GM19455 (cell line): ENCODE data around the gene RPS24.
"Not testable (repeated sequence)": the region's sequence is repeated elsewhere in the genome, so short reads cannot be mapped to it uniquely, and the experiment has no call there.

Experiments used
- ATAC-seq: cut with Tn5 transposase; IDR thresholded peaks from one replicate; pipeline ENCODE4 v1.9.1; 2021; ENCODE audit not compliant: unreplicated experiment

The RPS24 gene

DNA sequence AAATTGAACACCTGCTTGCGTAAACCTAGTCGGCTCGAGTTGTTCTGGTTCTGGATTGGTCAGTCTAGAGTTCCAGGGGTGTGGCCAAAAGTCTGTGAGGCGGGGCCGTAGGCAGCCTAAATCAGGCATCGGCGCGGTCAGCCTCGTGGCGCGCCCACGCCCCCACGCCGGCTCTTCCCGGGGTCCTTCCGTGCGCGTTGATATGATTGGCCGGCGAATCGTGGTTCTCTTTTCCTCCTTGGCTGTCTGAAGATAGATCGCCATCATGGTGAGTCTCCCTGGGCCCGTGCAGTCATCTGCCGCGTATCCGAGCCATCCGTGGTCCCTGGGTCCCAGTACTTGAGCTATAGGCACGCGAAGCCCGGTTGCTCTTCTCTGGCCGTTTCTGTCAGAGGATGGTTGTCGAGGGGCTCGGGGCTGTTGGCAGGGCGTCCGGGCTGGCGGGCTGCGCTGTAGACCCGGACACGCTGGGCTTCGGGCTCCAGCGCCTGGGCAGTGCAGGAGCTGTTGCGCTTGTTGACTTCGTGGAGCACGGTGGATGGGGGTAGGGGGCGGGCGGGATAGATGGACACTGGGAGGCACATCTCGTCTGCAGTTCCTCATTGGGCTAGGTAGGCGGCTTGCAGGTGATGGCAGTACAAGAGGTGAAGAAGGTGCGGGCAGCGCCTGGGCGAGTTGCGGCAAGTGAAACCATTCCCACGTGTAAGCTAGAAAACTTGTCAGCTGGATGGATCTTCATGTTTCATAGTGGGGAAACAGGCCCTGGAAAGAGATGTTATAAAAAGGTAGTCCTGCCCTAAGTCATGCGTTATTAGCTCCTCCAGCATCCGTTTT is at the start of gene RPS24:
Gene RPS24 (plus strand): TSS at position 227 of the 834 bp plus-strand sequence. CDS start 39 bp downstream, at position 266.
- ATAC-seq: peak; percentile 82

DNA sequence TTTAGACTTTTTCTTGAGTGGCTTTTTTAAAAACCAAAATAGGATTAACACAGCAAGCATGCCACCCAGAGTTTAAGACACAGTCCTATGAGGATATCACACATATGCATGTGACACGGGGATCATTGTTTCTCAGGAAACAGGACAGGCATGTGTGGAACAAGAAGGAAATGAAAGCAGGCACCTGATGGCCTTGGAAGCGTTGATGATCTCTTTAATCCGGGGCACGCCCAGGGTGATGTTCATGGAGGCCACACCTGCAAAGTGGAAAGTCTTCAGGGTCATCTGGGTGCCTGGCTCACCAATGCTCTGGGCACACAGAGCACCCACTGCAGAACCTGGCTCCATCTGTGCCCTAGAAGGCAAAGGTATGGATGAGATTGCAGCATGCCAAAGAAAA is 48.7 kb upstream of the RPS24 start:
- no peak for ATAC-seq

- ATAC-seq: no peak
Measured at GRCh38 chr10:77987671-77988255, 45.9 kb upstream of the RPS24 start.

- no peak for ATAC-seq
Measured at GRCh38 chr10:77989081-77989724, 44.5 kb upstream of the RPS24 start.

- ATAC-seq: no peak
Measured at GRCh38 chr10:77993620-77994019, 40.0 kb upstream of the RPS24 start.

DNA sequence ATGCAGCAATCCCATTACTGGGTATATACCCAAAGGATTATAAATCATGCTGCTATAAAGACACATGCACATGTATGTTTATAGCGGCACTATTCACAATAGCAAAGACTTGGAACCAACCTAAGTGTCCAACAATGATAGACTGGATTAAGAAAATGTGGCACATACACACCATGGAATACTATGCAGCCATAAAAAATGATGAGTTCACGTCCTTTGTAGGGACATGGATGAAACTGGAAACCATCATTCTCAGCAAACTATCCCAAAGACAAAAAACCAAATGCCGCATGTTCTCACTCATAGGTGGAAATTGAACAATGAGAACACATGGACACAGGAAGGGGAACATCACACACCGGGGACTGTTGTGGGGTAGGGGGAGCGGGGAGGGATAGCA is 34.9 kb upstream of the RPS24 start:
- not testable (repeated sequence) for ATAC-seq

DNA sequence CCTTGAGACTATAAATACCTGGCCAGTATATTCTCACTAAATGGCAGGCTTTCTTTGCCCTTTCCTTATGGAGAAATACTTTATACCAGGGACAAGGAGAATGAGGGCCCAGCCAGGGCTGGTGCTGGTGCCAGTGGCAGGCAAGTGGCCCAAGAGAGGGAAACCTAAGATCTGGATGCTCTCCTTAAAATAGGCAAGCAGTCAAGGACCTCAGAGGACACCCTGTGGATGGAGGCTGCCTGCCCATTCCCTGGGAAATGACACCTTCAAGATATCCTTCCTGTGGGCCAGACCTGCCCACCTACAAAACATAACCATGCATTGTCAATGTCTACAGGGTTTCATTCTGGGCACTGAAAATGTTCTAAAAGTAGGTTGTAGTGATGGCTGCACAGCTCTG is 33.5 kb upstream of the RPS24 start:
- no peak for ATAC-seq

- no peak for ATAC-seq
Measured at GRCh38 chr10:78000956-78001472, 32.6 kb upstream of the RPS24 start.

DNA sequence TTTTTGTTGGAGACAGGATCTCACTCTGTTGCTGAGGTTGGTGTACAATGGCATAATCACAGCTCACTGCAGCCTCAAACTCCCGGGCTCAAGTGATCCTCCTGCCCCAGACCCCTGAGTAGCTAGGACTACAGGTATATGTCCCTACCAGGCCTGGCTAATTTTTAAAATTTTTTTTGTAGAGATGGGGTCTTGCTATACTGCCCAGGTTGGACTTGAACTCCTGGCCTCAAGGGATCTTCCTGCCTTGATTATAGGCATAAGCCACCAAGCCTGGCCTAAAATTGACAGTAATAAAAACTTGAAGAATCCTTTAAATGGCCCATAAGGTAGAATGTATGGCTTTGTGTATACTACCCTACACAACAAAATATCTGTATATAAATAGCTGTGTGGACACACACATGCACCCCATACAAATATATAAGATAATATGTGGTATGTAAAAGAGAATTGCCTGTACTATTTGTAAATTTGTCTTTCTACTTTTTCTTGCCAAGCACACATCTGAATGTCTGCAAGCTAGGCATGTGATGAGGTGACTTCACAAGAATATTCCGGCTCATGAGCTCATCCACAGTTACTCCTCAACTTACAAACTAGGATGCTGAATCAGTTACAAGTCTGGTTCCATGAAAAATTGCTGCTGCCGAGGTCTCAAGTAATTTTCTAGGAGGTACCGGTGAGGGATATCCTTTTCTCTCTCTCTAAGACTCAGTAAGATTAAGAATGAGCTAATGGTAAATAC is 30.9 kb upstream of the RPS24 start:
- no peak for ATAC-seq

- no peak for ATAC-seq
Measured at GRCh38 chr10:78004215-78005026, 29.2 kb upstream of the RPS24 start.

DNA sequence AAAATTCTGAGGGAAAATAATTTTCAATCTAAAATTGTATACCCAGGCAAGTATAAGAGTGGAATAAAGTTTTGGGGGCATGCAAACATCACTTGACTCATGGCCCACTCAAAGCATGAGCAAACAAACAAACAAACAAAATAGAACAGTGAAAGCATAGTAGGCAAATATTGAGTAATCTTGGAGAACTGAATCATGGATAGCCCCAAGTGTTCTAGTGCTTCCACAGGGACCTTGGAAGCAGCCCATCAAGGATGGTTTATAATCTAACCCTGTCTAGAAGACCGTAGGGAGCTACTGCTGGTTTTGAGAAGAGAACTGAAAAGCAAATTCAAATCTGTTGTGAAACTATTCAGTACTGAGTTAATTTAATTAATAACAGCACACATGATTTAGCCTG is 26.5 kb upstream of the RPS24 start:
- ATAC-seq: no peak

- ATAC-seq: no peak
Measured at GRCh38 chr10:78009662-78010061, 24.0 kb upstream of the RPS24 start.

DNA sequence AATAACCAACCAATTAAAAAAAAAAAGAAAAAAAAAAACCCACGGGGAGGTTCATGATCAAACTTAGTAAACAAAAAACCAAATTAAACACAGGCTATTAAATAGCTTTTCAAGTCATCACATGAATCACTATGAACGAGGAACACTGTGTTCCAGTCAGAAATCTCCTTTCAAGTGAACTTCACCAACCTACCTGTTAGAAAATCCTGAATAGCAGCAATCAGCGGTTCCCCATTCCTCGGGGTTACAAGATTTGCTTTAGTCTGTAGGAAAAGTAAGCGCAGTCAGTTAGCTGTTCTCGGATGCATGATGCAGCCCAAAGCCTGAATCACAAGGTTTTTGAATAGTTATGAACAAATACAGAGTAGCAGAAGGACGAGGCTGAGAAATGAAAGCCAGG is 23.4 kb upstream of the RPS24 start:
- no peak for ATAC-seq

GRCh38 chr10:78011065-78011464 is 22.6 kb upstream of the RPS24 start:
- ATAC-seq: no peak

DNA sequence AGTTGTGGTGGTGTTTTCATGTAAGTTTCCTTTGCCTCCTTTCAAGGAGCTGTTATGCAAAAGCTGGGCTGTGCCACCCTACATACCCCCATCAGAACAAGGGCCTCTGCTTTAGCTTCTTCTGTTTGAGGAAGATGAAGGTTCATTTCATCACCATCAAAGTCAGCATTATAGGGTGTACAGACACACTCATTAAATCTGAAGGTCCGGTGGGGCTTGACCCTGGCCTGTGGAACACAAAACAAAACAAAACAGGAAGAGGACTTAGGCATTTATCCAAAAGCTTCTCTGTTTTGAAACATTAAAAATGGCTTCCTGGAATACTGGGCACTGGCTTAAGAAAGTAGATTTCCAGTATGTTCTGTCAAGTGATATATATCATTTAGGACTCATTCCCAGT is 20.1 kb upstream of the RPS24 start:
- no peak for ATAC-seq

GRCh38 chr10:78015546-78015945 is 18.1 kb upstream of the RPS24 start:
- ATAC-seq: no peak

DNA sequence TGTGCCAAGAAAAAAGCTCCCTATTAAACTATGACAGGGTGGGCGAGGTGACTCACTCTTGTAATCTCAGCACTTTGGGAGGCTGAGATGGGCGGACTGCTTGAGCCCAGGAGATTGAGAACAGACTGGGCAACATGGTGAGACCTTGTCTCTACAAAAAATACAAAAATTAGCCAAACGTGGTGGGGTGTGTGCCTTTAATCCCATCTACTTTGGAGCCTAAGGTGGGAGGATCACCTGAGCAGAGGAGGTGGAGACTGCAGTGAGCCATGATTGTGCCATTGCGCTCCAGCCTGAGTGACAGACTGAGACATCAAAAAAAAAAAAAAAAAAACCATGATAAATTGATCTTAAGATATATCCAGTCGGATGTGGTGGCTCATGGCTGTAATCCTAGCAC is 15.8 kb upstream of the RPS24 start:
- no peak for ATAC-seq

GRCh38 chr10:78019264-78019663 is 14.4 kb upstream of the RPS24 start:
- ATAC-seq: no peak

GRCh38 chr10:78021201-78021600 is 12.5 kb upstream of the RPS24 start:
- ATAC-seq: no peak

GRCh38 chr10:78023741-78024140 is 9.9 kb upstream of the RPS24 start:
- no peak for ATAC-seq
